ENCODE data around the gene COL9A2.
"Not testable (repeated sequence)": the region's sequence is repeated elsewhere in the genome, so short reads cannot be mapped to it uniquely, and the experiment has no call there.

COL9A2 gene

DNA sequence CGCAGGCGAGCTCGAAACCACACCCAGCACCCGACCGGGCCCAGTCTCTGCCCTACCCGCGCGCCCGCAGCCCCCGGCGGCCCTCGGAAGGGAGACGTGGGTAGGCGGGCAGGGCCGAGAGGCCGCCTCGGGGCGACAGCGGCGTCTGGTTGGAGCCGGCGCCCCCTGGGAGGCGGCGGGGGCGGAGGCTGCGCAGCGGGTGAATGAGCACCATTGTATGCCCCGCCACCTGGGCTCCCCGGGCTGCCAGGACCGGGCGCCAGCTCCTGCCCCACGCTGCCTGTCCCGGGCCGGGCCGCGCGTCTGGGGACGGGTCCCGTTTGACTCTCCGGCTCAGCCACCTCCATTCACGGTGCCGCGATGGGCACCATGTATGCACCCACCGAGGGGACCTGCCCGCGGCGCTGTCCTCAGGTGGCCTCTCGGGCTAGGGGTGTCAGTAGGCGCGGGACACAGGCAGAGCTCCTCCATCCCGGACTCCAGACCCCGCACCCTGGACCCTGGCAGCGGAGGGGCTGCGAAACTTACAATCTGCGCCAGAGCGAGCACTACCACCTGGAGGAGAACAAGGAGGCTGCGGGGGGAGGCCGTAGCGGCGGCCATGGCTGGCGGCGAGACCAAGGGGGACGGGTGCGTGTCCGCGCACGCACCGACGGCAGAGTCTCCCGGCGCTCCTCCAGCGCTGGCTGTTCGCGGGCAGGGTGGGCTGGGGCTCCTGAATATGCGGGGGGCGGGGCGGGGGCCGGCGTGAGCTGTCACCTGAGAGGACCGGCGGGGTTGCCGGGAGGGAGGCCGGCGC lies at the start of gene COL9A2:
Gene COL9A2, minus strand, starts transcription at position 692 of the 799 bp plus-strand sequence. Its CDS starts 89 bp downstream, at position 603.
- DNase-seq, result no peak

DNA sequence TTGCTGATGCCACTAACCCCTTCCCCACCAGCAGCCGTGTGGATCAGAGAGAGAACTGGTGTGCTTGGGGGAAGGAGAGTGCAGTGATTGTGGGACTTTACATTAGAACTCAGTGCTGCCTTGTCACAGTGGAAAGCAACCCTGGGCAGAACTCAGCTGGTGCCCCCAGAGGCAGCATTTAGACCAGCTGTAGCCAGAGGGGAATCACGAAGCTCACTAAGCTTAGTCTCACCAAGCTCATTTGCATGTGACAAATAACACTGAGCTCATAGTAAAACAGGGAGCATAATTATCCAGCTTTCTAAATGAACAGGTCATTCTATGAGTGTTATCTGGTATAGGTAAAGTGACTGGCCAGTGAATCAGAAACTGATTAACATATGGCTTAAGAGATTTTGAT lies 46.6 kb upstream of the COL9A2 start:
- DNase-seq, result no peak

DNA sequence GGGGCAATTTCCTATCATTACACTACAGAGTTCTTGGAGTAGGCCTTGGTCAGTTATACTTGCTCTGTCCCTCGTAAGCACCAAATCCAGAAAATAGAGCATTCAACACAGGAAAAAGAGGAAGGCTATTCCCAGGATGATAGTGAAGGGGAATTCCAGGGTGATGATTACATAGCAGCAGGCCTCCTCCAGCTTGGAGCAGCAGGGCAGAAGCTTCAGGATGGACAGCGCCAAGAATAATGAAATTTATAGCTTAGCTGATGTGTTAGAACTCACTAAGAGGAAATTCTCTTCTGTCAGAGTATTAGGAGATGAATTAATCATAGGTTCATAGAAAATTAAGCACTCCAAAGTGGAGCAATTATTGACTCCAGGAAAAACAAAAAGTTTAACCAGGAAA lies 45.6 kb upstream of the COL9A2 start:
- DNase-seq, result peak; percentile 65

DNA sequence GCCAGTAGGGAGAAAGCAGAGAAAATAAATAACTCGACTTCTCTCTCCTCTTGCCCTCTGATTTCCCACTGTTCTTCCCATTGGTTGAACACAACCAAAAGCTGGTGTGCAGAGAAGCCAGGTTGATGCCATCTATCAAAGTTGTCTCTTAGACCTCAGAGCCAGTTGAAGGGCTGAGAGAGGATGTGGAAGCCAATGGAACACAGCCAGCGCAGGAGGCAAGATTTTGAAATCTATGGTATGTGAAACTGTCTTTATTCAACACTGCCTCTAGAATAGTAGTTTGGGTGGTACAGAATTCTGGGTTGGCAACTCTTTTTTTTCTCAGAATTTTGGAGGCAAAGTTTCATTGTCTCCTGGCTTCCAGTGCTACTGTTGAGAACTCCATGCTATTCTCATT lies 45.1 kb upstream of the COL9A2 start:
- DNase-seq, result no peak

DNA sequence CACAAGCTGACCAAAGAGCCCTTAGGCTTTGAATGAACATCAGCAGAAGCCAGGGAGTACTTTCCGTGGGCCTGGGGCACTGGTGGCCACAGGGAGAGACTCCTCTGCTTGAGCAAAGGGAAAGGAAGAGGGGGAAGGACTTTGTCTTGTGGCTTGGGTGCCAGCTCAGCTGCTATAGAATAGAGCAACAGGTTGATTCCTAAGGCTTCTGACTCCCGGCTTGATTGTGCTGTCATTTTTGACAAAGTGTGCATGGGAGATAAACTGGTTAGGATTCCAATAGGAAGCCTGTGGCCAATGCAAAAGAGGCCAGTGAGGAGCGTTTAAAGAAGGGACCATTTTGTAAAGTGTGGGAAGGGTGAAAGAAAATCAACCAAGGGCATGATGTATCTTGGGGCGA lies 44.6 kb upstream of the COL9A2 start:
- DNase-seq, result no peak

DNA sequence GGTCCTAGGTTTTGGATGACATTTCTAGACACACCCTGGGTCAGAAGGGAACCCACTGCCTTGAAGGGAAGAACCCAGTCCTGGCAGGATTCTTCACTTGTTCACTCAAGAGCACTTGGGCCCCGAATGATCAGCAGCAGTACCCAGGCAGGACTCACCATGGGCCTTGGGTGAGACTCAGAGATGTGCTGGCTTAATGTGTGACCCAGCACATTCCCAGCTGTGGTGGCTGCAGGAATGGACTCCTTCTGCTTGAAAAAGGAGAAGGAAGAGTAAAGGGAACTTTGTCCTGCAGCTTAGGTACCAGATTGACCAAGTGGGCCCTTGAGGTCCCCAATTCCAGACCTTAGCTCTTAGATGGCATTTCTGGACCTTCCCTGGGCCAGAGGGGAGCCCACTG lies 44.1 kb upstream of the COL9A2 start:
- DNase-seq, result no peak

DNA sequence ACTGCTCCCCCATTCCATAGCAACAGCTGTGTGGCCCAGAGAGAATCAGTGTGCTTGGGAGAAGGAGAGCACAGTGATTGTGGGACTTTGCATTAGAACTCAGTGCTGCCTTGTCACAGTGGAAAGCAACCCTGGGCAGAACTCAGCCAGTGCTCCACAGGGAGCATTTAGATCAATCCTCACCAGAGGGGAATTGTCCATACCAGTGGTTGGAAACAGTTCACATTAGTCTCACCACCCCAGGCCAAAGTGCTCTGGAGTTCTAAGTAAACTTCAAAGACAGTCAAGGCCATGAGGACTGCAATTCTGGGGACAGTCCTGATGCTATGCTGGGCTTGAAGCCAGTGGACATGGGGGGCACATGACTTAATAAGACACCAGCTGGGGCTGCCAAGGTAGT lies 43.5 kb upstream of the COL9A2 start:
- DNase-seq, result no peak

DNA sequence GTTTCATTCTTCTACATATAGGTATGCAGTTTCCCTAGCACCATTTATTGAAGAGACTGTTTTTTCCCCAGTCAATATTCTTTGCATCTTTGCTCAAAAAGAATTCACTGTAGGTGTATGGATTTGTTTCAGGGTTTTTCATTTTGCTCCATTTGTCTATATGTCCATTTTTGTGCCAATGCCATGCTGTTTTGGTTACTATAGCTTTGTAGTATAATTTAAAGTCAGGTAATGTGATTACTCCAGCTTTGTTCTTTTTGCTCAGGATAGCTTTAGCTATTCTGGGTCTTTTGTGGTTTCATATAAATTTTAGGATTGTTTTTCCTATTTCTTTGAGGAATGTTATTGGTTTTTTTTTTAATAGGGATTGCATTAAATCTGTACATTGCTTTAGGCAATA lies 40.5 kb upstream of the COL9A2 start:
- no peak for DNase-seq

DNA sequence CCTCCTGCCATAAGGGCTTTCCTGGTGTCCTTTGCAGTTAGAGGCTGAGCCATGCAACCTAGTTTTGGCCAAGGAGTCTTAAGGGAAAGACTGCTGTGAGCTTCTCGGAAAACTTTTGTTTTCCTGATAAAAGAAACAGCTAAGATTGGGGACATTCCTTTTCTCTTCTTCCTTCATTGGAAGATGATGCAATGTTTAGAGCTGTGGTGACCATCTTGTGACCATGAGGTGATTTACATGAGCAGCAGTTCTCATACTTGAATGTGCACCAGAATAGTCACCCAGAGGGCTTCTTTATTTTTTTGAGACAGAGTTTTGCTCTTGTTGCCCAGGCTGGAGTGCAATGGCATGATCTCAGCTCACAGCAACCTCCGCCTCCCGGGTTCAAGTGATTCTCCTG lies 36.0 kb upstream of the COL9A2 start:
- DNase-seq, result no peak

DNA sequence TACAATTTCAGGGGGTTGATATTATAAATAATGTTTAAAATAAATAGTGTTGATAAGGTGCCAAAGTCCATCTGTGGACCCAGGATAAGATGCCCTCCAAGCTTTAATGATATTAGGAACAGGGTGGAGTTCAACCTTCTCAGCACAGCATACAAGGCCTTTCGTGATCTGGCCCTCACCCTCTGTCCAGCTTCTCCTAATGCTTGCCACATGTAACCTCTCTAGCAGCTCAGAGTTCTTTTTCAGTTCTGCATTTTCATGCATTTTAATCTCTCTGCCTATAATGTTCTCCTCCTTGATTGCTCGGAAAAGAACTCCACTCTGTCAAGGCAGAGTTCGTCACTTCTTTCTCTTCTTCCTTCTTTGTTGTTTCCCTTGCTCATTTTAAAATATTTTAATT lies 35.0 kb upstream of the COL9A2 start:
- no peak for DNase-seq

DNA sequence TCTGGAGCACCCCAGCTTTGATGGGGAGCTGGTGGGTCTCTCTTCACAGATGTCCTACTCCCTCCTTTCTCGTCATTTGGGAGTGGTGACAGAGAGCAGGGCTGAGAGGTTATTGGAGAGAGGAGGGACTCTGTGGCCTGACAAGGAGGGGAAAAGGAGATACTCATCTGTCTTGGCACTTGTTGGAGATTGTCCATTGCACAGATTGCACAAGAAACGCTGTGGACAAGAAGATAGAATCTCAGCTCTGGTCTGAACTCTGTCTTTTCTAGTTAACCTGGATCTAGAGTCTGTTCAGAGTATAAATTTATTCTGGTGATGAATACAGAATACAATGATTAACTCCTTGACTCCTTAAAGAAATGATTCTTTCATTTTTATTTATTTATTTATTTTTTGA lies 34.0 kb upstream of the COL9A2 start:
- no peak for DNase-seq

DNA sequence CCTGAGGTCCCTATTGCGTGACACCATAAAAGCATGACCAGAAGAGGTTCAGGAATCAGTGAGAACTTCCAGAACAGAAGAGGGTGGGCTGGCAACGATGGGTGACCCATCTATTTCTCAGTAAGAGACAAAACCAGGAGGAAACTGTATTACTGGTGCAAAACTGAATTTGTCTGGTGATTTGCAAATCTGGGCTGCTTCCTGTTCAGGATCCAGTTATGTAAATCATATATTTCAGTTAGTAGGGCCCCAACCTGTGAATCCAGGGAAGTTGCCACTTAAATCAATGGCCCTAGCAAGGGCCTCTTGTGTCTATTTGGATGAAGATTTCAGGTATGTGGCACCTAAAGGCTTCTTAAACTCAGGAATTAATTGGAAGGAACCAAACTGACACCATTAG lies 33.3 kb upstream of the COL9A2 start:
- no peak for DNase-seq

DNA sequence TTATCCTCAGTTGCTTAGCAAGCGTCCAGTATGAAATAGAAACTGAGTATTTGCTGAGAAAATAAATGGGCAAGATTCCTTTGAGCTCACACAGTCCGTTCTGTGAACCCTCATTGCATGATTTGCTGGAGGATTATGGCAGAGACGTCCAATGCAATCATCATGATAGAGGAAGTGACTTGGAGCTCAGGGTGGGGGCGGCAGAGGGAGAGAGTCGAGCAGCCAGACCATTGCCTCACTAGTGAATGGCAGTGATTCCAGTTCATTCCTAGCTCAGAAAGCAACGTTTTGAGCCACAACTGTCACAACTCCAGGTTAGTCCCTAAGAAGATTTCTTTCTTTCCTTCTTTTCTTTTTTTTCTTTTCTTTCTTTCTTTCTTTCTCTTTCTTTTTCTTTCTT lies 27.5 kb upstream of the COL9A2 start:
- peak; percentile 51 for DNase-seq

DNA sequence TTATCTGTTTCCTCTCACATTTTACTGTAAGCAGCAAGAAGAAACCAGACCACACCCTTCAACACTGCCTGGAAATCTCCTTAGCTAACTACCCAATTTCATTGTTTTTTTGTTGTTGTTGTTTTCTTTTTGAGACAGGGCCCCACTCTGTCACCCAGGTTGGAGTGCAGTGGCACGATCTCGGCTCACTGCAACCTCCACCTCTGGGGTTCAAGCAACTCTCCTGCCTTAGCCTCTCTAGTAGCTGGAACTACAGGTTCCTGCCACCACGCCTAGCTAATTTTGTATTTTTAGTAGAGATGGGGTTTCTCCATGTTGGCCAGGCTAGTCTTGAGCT lies 25.3 kb upstream of the COL9A2 start:
- DNase-seq, result not testable (repeated sequence)

DNA sequence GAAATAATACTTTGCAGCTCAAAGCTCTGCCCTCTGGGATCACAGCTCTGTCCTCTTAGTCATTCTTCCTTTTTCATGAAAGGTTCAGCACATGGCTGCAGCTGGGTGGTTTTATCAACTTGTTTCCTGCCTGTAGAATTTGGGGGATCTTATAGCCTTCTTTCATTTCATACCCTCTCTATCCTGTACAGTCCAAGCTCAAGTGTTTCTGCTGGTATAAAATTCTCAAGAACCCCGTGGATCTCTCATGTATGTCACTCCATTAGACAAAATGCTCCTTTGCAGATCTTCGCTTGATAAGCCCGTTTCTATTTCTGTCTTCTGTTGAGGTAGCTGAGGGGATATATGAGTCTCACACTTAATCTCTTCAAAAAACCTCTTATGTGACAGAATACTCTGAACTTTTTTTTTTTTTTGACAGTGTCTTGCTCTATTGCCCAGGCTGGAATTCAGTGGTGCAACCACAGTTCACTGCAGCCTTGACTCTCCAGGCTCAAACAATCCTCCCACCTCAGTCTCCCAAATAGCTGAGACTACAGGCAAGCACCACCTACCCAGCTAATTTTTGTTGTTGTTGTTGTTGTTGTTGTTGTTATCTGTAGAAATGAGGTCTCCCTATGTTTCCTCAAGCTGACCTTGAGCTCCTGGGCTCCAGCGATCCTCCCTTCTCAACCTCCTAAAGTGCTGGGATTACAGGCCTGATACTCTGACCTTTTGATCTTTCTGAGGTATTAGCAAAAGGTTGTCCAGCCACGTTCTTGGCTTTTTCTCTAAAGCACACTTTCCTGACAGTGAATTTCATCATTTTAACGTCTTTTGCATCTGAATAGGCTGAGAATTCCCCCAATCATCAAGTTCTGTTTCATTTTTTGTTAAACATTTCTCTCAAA lies 24.6 kb upstream of the COL9A2 start:
- no peak for DNase-seq

DNA sequence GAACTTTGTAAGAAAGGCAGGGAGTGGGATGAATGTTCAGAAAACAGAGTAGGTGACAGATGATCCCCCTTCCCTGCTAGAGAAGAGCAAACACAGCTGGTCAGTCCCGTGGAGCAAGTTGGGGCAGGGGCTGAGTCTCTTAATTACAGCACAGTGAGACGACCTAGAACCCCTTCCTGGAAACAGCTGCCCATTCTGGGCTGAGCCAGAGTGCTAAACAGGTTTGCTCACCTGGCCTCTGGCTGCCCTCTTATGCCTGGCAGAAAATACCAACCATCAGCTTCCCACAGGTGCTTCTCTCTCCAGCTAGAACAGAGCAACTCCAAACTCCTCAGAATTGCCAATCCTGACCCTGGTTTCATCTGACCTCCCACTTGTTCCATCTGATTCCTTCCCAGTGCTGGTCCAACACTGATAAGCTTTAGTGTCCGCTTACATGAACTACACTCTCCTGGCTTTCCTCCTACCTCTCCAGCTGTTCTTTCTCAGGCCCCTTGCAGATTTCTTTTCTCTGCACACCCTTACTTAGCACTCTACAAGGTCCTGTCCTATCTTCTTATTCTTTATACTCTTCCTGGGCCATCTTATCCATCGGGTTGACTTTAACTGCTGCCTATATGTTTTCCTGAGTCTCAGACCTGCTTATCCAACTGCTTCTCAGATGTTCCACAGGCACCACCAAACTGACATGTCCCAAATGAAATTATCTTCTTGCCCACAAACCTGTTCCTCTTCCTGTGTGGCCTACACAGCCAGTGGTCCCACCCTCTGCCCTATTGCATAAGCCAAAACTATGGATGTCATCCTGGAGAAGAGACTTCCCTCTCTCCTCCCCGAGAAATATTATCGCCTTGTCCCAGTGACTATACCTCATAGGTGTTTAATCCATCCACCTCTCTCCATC lies 22.6 kb upstream of the COL9A2 start:
- no peak for DNase-seq

DNA sequence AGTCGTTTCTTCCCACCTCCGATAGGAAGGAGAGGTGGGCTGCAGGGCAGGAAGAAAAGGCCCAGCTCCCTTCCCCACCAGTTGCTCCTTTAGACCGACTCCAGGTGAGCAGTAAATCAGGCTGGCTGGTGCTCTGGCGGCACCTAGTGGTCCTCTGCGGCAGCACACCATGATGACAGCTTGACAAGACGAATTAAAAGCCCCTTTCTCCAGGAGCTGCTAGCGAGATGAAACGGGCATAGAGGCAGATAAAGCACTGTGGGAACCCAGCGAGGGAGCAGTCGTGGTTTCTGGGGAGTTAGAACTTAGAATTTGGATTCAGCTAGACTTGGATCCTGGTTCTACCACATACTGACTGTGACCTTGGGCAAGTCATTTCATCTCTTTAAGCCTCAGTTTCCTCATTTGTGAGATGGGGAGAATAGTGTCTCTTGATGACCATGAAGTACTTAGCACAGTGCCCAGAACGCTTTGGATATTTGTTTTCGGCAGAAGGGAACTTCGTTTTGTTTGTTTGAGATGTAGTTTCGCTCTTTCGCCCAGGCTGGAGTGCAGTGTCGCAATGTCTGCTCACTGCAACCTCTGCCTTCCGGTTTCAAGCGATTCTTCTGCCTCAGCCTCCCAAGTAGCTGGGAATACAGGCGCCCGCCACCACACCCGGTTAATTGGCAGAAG lies 21.8 kb upstream of the COL9A2 start:
- DNase-seq, result peak; percentile 77

DNA sequence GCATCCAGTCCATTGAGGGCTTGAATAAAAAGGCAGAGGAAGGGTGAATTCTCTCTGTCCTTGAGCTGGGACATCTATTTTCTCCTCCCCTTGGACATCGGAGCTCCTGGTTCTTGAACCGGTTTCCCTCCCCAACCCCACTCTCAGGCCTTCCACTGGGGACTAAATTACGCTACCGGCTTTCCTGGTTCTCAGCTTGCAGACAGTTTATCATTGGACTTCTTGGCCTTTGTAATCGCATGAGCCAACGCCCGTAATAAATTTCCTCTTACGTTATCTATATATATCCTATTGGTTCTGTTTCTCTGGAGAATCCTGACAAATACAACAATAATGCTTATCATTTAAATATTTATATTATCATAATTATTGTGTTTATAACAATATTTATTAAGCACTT lies 20.4 kb upstream of the COL9A2 start:
- DNase-seq, result no peak

DNA sequence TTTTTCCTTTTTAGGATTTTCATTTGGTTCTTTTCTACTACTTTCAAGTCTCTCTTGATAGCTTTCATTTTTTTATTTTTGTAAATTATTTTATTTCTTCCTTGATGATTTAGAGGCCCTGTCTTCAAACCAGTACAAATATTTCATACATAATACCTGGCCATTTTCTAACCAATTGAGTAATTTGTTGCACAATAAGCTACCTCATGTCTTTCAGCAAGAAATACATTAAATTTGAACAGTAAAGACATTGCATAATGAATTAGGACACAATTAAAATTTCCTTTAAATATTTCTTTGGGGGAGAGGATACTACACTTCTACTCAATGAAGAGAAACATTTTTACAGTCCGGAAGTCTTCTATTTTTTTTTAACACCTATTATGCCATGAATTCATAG lies 15.6 kb upstream of the COL9A2 start:
- no peak for DNase-seq

DNA sequence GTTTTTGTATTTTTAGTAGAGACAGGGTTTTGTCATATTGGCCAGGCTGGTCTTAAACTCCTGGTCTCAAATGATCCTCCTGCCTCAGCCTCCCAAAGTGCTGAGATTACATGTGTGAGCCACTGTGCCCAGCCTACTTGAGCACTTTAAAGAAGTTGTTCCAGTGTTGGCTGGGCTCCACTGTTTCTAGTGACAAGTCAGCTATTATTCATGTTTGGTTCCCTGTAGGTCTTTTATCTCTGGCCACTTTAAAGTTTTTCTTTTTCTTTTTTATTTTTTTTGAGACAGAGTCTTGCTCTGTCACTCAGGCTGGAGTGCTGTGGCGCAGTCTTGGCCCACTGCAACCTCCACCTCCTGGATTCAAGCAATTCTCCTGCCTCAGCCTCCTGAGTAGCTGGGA lies 14.3 kb upstream of the COL9A2 start:
- not testable (repeated sequence) for DNase-seq

DNA sequence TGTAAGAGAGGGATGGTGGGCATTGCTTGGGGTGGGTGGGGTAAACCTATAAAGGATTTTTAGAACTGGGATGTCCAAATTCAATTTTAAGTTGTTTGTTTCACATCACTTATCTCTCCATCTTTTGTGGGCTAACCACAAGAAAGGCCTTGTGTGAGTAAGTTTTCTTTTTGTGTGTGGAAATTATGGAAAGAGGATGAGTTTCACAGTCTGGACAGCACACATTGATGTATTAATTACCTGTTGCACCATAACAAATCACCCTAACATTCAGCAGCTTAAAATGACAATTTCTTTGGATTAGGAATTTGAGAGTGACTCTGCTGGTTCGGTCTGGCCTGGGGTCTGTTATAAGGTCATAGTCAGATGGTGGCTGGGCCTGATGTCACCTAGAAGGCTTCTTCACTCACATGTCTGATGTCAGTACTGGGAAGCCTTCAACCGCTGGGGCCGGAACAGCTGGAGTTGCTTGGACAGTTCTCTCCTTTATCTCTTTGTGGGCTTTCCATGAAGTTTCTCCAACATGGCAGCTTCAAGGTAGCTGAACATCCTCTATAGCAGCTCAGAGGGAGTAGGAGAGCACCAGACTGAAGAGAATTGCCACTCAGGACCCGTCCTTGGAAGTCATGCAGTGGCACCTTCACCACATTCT lies 2.0 kb upstream of the COL9A2 start:
- DNase-seq, result no peak

DNA sequence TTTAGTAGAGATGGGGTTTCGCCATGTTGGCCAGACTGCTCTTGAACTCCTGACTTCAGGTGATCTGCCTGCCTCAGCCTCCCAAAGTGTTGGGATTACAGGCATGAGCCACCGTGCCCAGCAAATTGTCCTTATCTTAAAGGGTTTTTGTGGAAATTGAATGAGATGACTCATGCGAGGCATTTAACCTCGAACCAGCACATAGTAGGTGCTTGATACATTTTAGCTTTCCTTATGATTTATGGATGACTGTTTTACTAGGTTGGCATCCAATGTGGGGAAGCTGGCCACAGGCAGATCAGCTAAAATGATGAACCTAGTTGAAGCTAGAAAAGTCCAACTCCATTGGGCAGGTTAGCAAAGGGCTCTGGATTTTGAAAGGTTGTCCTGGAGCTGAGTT lies 1.4 kb upstream of the COL9A2 start:
- DNase-seq, result no peak
